Ishikawa (cell line): ENCODE measurements around the gene TMEM115.

Source experiments
- CEBPB ChIP-seq: IDR thresholded peaks from 2 replicates; pipeline ENCODE4 v1.6.1; 2012
- CREB1 ChIP-seq: IDR thresholded peaks from 2 replicates; pipeline ENCODE4 v1.6.1; 2012; ENCODE audit warnings: low read depth
- EGR1 ChIP-seq: IDR thresholded peaks from 2 replicates; pipeline ENCODE4 v1.6.1; 2012
- EP300 ChIP-seq: IDR thresholded peaks from 2 replicates; pipeline ENCODE4 v1.6.1; 2012; ENCODE audit warnings: borderline replicate concordance
- NFIC ChIP-seq: IDR thresholded peaks from 2 replicates; pipeline ENCODE4 v1.6.1; 2012
- RAD21 ChIP-seq: IDR thresholded peaks from 2 replicates; pipeline ENCODE4 v1.6.1; 2012; ENCODE audit warnings: low read depth
- TAF1 ChIP-seq: IDR thresholded peaks from 2 replicates; pipeline ENCODE4 v1.6.1; 2012; ENCODE audit warnings: low read depth, mild to moderate bottlenecking
- TEAD4 ChIP-seq: IDR thresholded peaks from 2 replicates; pipeline ENCODE4 v1.6.1; 2012
- YY1 ChIP-seq: IDR thresholded peaks from 2 replicates; pipeline ENCODE4 v1.6.1; 2012; ENCODE audit warnings: low read depth
- ZBTB7A ChIP-seq: IDR thresholded peaks from 2 replicates; pipeline ENCODE4 v1.6.1; 2012; ENCODE audit warnings: low read depth
- TF ChIP-seq, protein P1 (sequence below): IDR thresholded peaks from 2 replicates; pipeline ENCODE4 v1.6.1; 2012
- TF ChIP-seq, protein P2 (sequence below): IDR thresholded peaks from 2 replicates; pipeline ENCODE4 v1.6.1; 2012; ENCODE audit warnings: low read depth, mild to moderate bottlenecking
- TF ChIP-seq, protein P3 (sequence below): IDR thresholded peaks from 2 replicates; pipeline ENCODE4 v1.6.1; 2012

DNA sequence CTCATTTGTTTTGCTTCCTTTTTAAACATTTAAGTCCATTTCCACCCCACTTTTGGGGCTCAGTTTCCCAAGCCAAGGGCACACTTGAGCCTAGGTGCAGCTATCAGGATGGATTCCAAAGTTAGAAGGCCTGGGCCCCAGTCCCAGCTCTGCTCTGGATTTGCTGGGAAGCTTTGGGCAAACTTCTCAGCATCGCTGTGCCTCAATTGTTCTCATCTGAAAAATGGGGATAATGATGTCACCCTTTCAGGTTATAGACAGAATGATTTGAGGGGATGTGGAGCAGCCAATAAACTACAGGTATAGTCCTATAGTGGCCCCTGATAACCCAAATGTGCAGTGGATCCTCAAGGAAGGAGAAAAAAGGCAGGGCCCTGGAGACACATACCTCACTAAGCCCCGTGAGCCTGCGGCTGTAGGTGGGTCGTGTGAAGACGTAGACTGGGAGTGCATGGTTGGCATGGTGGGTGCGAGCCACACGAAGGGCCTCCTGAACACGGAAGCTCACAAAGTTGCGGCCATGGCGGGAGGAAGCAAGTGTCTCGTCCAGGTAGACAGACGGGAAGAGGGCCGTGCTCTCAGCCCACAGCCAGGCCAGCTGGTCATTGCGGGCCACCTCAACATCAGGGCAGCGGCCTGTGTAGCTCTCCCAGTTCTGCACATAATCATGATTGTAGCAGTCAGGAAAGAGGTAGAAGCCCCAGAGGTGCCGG is 40.0 kb downstream of the TMEM115 start:
- TF ChIP-seq TAF1 (no peak), EP300 (no peak), NFIC (no peak), EGR1 (no peak), YY1 (no peak), RAD21 (no peak), ZBTB7A (no peak), CREB1 (no peak), CEBPB (no peak), TEAD4 (no peak)
- TF ChIP-seq, protein P1, sequence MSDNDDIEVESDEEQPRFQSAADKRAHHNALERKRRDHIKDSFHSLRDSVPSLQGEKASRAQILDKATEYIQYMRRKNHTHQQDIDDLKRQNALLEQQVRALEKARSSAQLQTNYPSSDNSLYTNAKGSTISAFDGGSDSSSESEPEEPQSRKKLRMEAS, result no peak
- TF ChIP-seq, protein P2, sequence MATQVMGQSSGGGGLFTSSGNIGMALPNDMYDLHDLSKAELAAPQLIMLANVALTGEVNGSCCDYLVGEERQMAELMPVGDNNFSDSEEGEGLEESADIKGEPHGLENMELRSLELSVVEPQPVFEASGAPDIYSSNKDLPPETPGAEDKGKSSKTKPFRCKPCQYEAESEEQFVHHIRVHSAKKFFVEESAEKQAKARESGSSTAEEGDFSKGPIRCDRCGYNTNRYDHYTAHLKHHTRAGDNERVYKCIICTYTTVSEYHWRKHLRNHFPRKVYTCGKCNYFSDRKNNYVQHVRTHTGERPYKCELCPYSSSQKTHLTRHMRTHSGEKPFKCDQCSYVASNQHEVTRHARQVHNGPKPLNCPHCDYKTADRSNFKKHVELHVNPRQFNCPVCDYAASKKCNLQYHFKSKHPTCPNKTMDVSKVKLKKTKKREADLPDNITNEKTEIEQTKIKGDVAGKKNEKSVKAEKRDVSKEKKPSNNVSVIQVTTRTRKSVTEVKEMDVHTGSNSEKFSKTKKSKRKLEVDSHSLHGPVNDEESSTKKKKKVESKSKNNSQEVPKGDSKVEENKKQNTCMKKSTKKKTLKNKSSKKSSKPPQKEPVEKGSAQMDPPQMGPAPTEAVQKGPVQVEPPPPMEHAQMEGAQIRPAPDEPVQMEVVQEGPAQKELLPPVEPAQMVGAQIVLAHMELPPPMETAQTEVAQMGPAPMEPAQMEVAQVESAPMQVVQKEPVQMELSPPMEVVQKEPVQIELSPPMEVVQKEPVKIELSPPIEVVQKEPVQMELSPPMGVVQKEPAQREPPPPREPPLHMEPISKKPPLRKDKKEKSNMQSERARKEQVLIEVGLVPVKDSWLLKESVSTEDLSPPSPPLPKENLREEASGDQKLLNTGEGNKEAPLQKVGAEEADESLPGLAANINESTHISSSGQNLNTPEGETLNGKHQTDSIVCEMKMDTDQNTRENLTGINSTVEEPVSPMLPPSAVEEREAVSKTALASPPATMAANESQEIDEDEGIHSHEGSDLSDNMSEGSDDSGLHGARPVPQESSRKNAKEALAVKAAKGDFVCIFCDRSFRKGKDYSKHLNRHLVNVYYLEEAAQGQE, result no peak
- TF ChIP-seq, protein P3, sequence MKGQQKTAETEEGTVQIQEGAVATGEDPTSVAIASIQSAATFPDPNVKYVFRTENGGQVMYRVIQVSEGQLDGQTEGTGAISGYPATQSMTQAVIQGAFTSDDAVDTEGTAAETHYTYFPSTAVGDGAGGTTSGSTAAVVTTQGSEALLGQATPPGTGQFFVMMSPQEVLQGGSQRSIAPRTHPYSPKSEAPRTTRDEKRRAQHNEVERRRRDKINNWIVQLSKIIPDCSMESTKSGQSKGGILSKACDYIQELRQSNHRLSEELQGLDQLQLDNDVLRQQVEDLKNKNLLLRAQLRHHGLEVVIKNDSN, result no peak
